GM21390 (cell line): ENCODE measurements around the gene CAPN14.

Experiments used
- ATAC-seq: cut with Tn5 transposase; IDR thresholded peaks from one replicate; pipeline ENCODE4 v1.9.1; 2021; ENCODE audit not compliant: unreplicated experiment

The CAPN14 gene

GRCh38 chr2:31244101-31244500 is 26.8 kb upstream of the CAPN14 start:
- ATAC-seq: no peak

GRCh38 chr2:31243053-31243452 is 25.7 kb upstream of the CAPN14 start:
- no peak for ATAC-seq

- no peak for ATAC-seq
Observed at GRCh38 chr2:31241625-31242270, 24.4 kb upstream of the CAPN14 start.

GRCh38 chr2:31240381-31241365 is 23.4 kb upstream of the CAPN14 start:
- ATAC-seq: no peak

- ATAC-seq: no peak
Observed at GRCh38 chr2:31239593-31240177, 22.4 kb upstream of the CAPN14 start.

- no peak for ATAC-seq
Observed at GRCh38 chr2:31238906-31239592, 21.7 kb upstream of the CAPN14 start.

GRCh38 chr2:31238126-31238905 is 21.0 kb upstream of the CAPN14 start:
- ATAC-seq: no peak

GRCh38 chr2:31237348-31238017 is 20.2 kb upstream of the CAPN14 start:
- ATAC-seq: no peak

GRCh38 chr2:31236433-31237205 is 19.3 kb upstream of the CAPN14 start:
- no peak for ATAC-seq

- ATAC-seq: no peak
Observed at GRCh38 chr2:31235504-31235902, 18.2 kb upstream of the CAPN14 start.

- no peak for ATAC-seq
Observed at GRCh38 chr2:31234683-31235503, 17.6 kb upstream of the CAPN14 start.

- ATAC-seq: peak; percentile 97
Observed at GRCh38 chr2:31233741-31234682, 16.7 kb upstream of the CAPN14 start, which contains the start of gene EHD3. TSS of gene EHD3 (plus strand) at chr2:31234152. CDS start at chr2:31234622, 470 bp downstream.

GRCh38 chr2:31233231-31233630 is 15.9 kb upstream of the CAPN14 start:
- ATAC-seq: no peak

GRCh38 chr2:31232586-31232985 is 15.3 kb upstream of the CAPN14 start:
- ATAC-seq: no peak

GRCh38 chr2:31231571-31232302 is 14.4 kb upstream of the CAPN14 start:
- ATAC-seq: no peak

GRCh38 chr2:31230751-31231150 is 13.4 kb upstream of the CAPN14 start:
- ATAC-seq: no peak
